ENCODE measurements around the gene TUBB2B. TPM values are rescaled to one million over a fixed set of nuclear protein-coding genes. Genes with fewer than 3 reads are reported as not detected.

Gene TUBB2B
- total and polyA plus RNA-seq, 2 donors (not counting 3 experiments of a cell fraction or from before 2014, with no cell fraction given) = 5.1 to 8.3 TPM

GRCh38 chr6:3265671-3266070, 38.2 kb upstream of the TUBB2B start:
- dilution Hi-C loops (cut with MboI; ENCODE audit: extremely low pct_ligation_motif_present, low sequenced_read_pairs) = no loop called here
- CTCF ChIA-PET = no interaction called here
- H3K27ac ChIP-seq (ENCODE audit: insufficient read depth, low read depth, low read length) = no peak overlapping the region
- H3K36me3 ChIP-seq (ENCODE audit: control insufficient read depth in 2 of 2, extremely low read depth in 1 of 2, insufficient read depth in 2 of 2, low read length in 2 of 2) = peaks cover 6 to 21% of the 10 kb centered on the region in 2 experiments
- H3K9ac ChIP-seq (replicated peaks; ENCODE audit: extremely low read depth, insufficient read depth, low read length) = no peak overlapping the region
- H3K27me3 ChIP-seq (ENCODE audit: control insufficient read depth in 2 of 2, insufficient read depth in 2 of 2, low read length in 2 of 2) = no peaks in the 10 kb centered on the region
- H3K79me2 ChIP-seq (ENCODE audit: control insufficient read depth, insufficient read depth, low read length) = peaks cover 60% of the 10 kb centered on the region
- POLR2A ChIA-PET = interaction anchor here (0.6 kb wide), 1 partner anchor 211 kb away, joined by 6 read pairs; no protein-coding TSS in a partner anchor
- H4K20me1 ChIP-seq (replicated peaks; ENCODE audit: control insufficient read depth, extremely low read depth, insufficient read depth, low read length) = no peaks in the 10 kb centered on the region
- H3K9me3 ChIP-seq (replicated peaks; ENCODE audit: control insufficient read depth, insufficient read depth, low read length) = no peaks in the 10 kb centered on the region
- BruUV-seq (replicated peaks) = no TSS peak
- peaks cover 3% of the 10 kb centered on the region for H3K4me1 ChIP-seq (ENCODE audit: control insufficient read depth, extremely low read depth, insufficient read depth, low read length)
- no peak overlapping the region for H2AFZ ChIP-seq (ENCODE audit: low read depth, low read length)
- no peak for DNase-seq (ENCODE audit: low read depth, low spot score)
- no peak overlapping the region for H3K4me2 ChIP-seq (ENCODE audit: insufficient read depth, low read length)
- no peak for FAIRE-seq
- TF ChIP-seq MYC (IDR thresholded peaks at IDR 0.05; ENCODE audit: low read depth, low read length) = no peak
- TF ChIP-seq POLR2AphosphoS5 (IDR thresholded peaks at IDR 0.05; ENCODE audit: insufficient read depth, low read depth, low read length) = no peak
- TF ChIP-seq MAX (IDR thresholded peaks at IDR 0.05; ENCODE audit: insufficient read depth, insufficient read length) = no peak
- no peak for TF ChIP-seq GATA2 (IDR thresholded peaks at IDR 0.05; ENCODE audit: insufficient read depth, insufficient read length, low read depth, low read length)
- TF ChIP-seq FOS (IDR thresholded peaks at IDR 0.05; ENCODE audit: borderline replicate concordance, insufficient read depth, low read length) = no peak
- no peak for TF ChIP-seq JUN (IDR thresholded peaks at IDR 0.05; ENCODE audit: borderline replicate concordance, insufficient read depth, insufficient read length, low read depth)
- TF ChIP-seq POLR2A (IDR thresholded peaks at IDR 0.05; ENCODE audit: low read depth, low read length) = no peak
- no peak for TF ChIP-seq CTCF (IDR thresholded peaks at IDR 0.05; ENCODE audit: extremely low read depth in 1 of 2, insufficient read depth in 1 of 2, low read depth in 1 of 2, low read length in 2 of 2)
- no peak overlapping the region for H3K4me3 ChIP-seq (replicated peaks in 1 of 3; ENCODE audit: insufficient read depth in 1 of 3, low read depth in 1 of 3, low read length in 3 of 3)
- H3K9me1 ChIP-seq (replicated peaks; ENCODE audit: control insufficient read depth, extremely low read depth, insufficient read depth, low read length) = no peaks in the 10 kb centered on the region
- intact Hi-C loops (cut with micrococcal nuclease) = no loop called here
